Neural progenitor cell (in vitro differentiated cells): ENCODE results near the gene LIPG. TPM values are rescaled to one million over a fixed set of nuclear protein-coding genes. Genes with fewer than 3 reads are reported as not detected.

Experiments used
- DNase-seq: peaks from one replicate; pipeline ENCODE4 v3.0.0-alpha.2; 2016; ENCODE audit warnings: low spot score
- H2AFZ ChIP-seq: fragments of 200-600 bp; sonication (generic); replicated peaks from 2 replicates; pipeline ENCODE4 v1.6.1; 2016; ENCODE audit warnings: antibody characterized with exemption
- H3F3A ChIP-seq: fragments of 200-600 bp; sonication (generic); 2 replicates; pipeline ENCODE4 v1.6.1; 2016; ENCODE audit warnings: antibody characterized with exemption, low read depth
- H3K27ac ChIP-seq: fragments of 200-600 bp; sonication (generic); 2 replicates; pipeline ENCODE4 v1.5.1; 2016; ENCODE audit warnings: mild to moderate bottlenecking
- H3K27me3 ChIP-seq: fragments of 200-600 bp; sonication (generic); 2 replicates; pipeline ENCODE4 v1.6.1; 2016; ENCODE audit warnings: mild to moderate bottlenecking, moderate library complexity
- H3K36me3 ChIP-seq: fragments of 200-600 bp; sonication (generic); 2 replicates; pipeline ENCODE4 v1.5.1; 2016
- H3K4me1 ChIP-seq: fragments of 200-600 bp; sonication (generic); 2 replicates; pipeline ENCODE4 v1.6.1; 2016; ENCODE audit warnings: mixed run types
- H3K4me2 ChIP-seq: fragments of 200-600 bp; sonication (generic); 2 replicates; pipeline ENCODE4 v1.6.1; 2016
- H3K4me3 ChIP-seq: fragments of 200-600 bp; sonication (generic); 2 replicates; pipeline ENCODE4 v1.5.1; 2016
- H3K79me2 ChIP-seq: fragments of 200-600 bp; sonication (generic); 2 replicates; pipeline ENCODE4 v1.6.1; 2016; ENCODE audit warnings: low read depth
- H3K9ac ChIP-seq: fragments of 200-600 bp; sonication (generic); 2 replicates; pipeline ENCODE4 v1.6.1; 2016
- H3K9me3 ChIP-seq: fragments of 200-600 bp; sonication (generic); 2 replicates; pipeline ENCODE4 v1.5.1; 2016; ENCODE audit warnings: low read depth
- H4K20me1 ChIP-seq: fragments of 200-600 bp; sonication (generic); 2 replicates; pipeline ENCODE4 v1.6.1; 2016; ENCODE audit warnings: low read depth
- H3K27ac Mint-ChIP-seq: 3 replicates; pipeline ENCODE4 v1.8.0; 2021; ENCODE audit warnings: mixed read lengths
- H3K27me3 Mint-ChIP-seq: 2 replicates; pipeline ENCODE4 v1.8.0; 2022; ENCODE audit warnings: low read depth, mild to moderate bottlenecking, inconsistent platforms, moderate library complexity, mixed read lengths; ENCODE audit not compliant: insufficient read depth
- H3K36me3 Mint-ChIP-seq: 3 replicates; pipeline ENCODE4 v1.8.0; 2021; ENCODE audit warnings: mixed read lengths
- H3K4me1 Mint-ChIP-seq: 3 replicates; pipeline ENCODE4 v1.8.0; 2021; ENCODE audit warnings: mixed read lengths
- H3K4me3 Mint-ChIP-seq: 3 replicates; pipeline ENCODE4 v1.8.0; 2021; ENCODE audit warnings: mild to moderate bottlenecking, moderate library complexity, mixed read lengths
- H3K9me3 Mint-ChIP-seq: 3 replicates; pipeline ENCODE4 v1.8.0; 2020; ENCODE audit warnings: mixed read lengths
- CTCF ChIP-seq: fragments of 200-600 bp; sonication (generic); IDR thresholded peaks from 2 replicates; pipeline ENCODE4 v1.5.1; 2017; ENCODE audit warnings: antibody characterized with exemption, mild to moderate bottlenecking
- EZH2 ChIP-seq: fragments of 200-600 bp; sonication (generic); IDR thresholded peaks from 2 replicates; pipeline ENCODE4 v1.6.1; 2017; ENCODE audit warnings: antibody characterized with exemption, mild to moderate bottlenecking, moderate library complexity
- EZH2phosphoT487 ChIP-seq: fragments of 200-600 bp; sonication (generic); IDR thresholded peaks from 2 replicates; pipeline ENCODE4 v1.6.1; 2017; ENCODE audit warnings: antibody characterized with exemption
- total RNA-seq: library from RNA; depleted of rRNA; stranded (reverse); fragments of >200 nt; gene quantifications from 2 replicates; pipeline ENCODE4 v1.2.3, GENCODE V29; 2015; ENCODE audit warnings: low replicate concordance

LIPG gene
- total RNA-seq, 1 donor from 2014 or later = 3.7 TPM

GRCh38 chr18:49613641-49614151 lies 51.8 kb downstream of the LIPG start:
- H3K4me3 Mint-ChIP-seq = peak overlapping the region; percentile 25
- peak overlapping the region; percentile 43 for H3K27ac ChIP-seq
- peaks cover 43% of the 10 kb centered on the region for H3F3A ChIP-seq
- no peaks in the 10 kb centered on the region for H3K27me3 ChIP-seq
- no peaks in the 10 kb centered on the region for H4K20me1 ChIP-seq
- peak; percentile 39 for DNase-seq
- no peaks in the 10 kb centered on the region for H3K36me3 ChIP-seq
- H3K9ac ChIP-seq = no peak overlapping the region
- no peaks in the 10 kb centered on the region for H3K79me2 ChIP-seq
- H3K27me3 Mint-ChIP-seq = peaks cover 12% of the 10 kb centered on the region
- no peaks in the 10 kb centered on the region for H3K9me3 ChIP-seq
- peak overlapping the region; percentile 95 for H3K27ac Mint-ChIP-seq
- H3K4me2 ChIP-seq = peak overlapping the region; percentile 61
- H3K9me3 Mint-ChIP-seq = no peaks in the 10 kb centered on the region
- no peak overlapping the region for H2AFZ ChIP-seq
- peak overlapping the region; percentile 24 for H3K4me3 ChIP-seq
- no peak for TF ChIP-seq EZH2
- TF ChIP-seq EZH2phosphoT487 = no peak
- TF ChIP-seq CTCF = no peak
- H3K36me3 Mint-ChIP-seq = no peaks in the 10 kb centered on the region
- peaks cover 49% of the 10 kb centered on the region for H3K4me1 ChIP-seq
- H3K4me1 Mint-ChIP-seq = peaks cover 77% of the 10 kb centered on the region

- Mint-ChIP-seq H3K9me3 (peaks cover 3% of the 10 kb centered on the region), H3K4me3 (no peak overlapping the region), H3K4me1 (peaks cover 82% of the 10 kb centered on the region), H3K27me3 (peaks cover 17% of the 10 kb centered on the region), H3K36me3 (no peaks in the 10 kb centered on the region), H3K27ac (peak overlapping the region; percentile 94)
- no peak for DNase-seq
- no peak overlapping the region for H3K9ac ChIP-seq
- H3K9me3 ChIP-seq = no peaks in the 10 kb centered on the region
- H3K79me2 ChIP-seq = no peaks in the 10 kb centered on the region
- no peak overlapping the region for H3K4me3 ChIP-seq
- TF ChIP-seq EZH2 (no peak), CTCF (no peak), EZH2phosphoT487 (no peak)
- no peaks in the 10 kb centered on the region for H4K20me1 ChIP-seq
- H3K36me3 ChIP-seq = no peaks in the 10 kb centered on the region
- H2AFZ ChIP-seq = no peak overlapping the region
- H3K4me1 ChIP-seq = peaks cover 40% of the 10 kb centered on the region
- H3K27me3 ChIP-seq = no peaks in the 10 kb centered on the region
- H3K4me2 ChIP-seq = no peak overlapping the region
- no peak overlapping the region for H3K27ac ChIP-seq
- H3F3A ChIP-seq = peaks cover 38% of the 10 kb centered on the region
Measured at GRCh38 chr18:49616618-49617328, 54.9 kb downstream of the LIPG start.

- no peak for DNase-seq
Measured at GRCh38 chr18:49617329-49617695, 55.5 kb downstream of the LIPG start.

More at GRCh38 chr18:49617329-49617695, 55.5 kb downstream of the LIPG start:
- H2AFZ ChIP-seq = no peak overlapping the region
- peak overlapping the region; percentile 87 for H3K27ac Mint-ChIP-seq
- H3K9me3 Mint-ChIP-seq = peaks cover 3% of the 10 kb centered on the region
- H3K4me1 Mint-ChIP-seq = peaks cover 81% of the 10 kb centered on the region
- peaks cover 33% of the 10 kb centered on the region for H3F3A ChIP-seq
- no peak overlapping the region for H3K4me2 ChIP-seq
- TF ChIP-seq EZH2phosphoT487 = no peak
- TF ChIP-seq CTCF = no peak
- no peak for TF ChIP-seq EZH2
- no peak overlapping the region for H3K27ac ChIP-seq
- no peak overlapping the region for H3K4me3 ChIP-seq
- peaks cover 35% of the 10 kb centered on the region for H3K4me1 ChIP-seq
- H3K36me3 ChIP-seq = no peaks in the 10 kb centered on the region
- no peaks in the 10 kb centered on the region for H3K9me3 ChIP-seq
- H3K4me3 Mint-ChIP-seq = no peak overlapping the region
- H3K36me3 Mint-ChIP-seq = no peaks in the 10 kb centered on the region
- no peak overlapping the region for H3K9ac ChIP-seq
- no peaks in the 10 kb centered on the region for H4K20me1 ChIP-seq
- H3K27me3 Mint-ChIP-seq = peaks cover 18% of the 10 kb centered on the region
- no peaks in the 10 kb centered on the region for H3K27me3 ChIP-seq
- no peaks in the 10 kb centered on the region for H3K79me2 ChIP-seq
